Right atrium auricular region (tissue), 2 donors: Measurements from ENCODE around the gene FKBP5. TPM values are rescaled to one million over a fixed set of nuclear protein-coding genes. Genes with fewer than 3 reads are reported as not detected.

Experiments
- DNase-seq: peaks from one replicate; pipeline ENCODE4 v3.0.0-alpha.2; 2019; ENCODE audit warnings: low spot score
- H3K27ac ChIP-seq, 2 donors: fragments of 200-600 bp; sonication (generic); 1 replicate in 1 of 2; 2 replicates in 1 of 2; pipeline ENCODE4 v1.5.1; 2016 to 2019
- H3K27me3 ChIP-seq, 2 donors: fragments of 200-600 bp; sonication (generic); one replicate each; pipeline versions ENCODE4 v1.5.1 to v1.6.0; 2017 to 2019
- H3K36me3 ChIP-seq: fragments of 200-600 bp; sonication (generic); one replicate; pipeline ENCODE4 v1.5.1; 2016
- H3K4me1 ChIP-seq, 2 donors: fragments of 200-600 bp; sonication (generic); one replicate each; pipeline versions ENCODE4 v1.5.1 to v1.6.0; 2017 to 2019
- H3K4me3 ChIP-seq, 2 donors: fragments of 200-600 bp; sonication (generic); 1 replicate in 1 of 2; 2 replicates in 1 of 2; pipeline ENCODE4 v1.5.1; 2017 to 2019; ENCODE audit warnings: mild to moderate bottlenecking in 1 of 2, moderate library complexity in 1 of 2
- H3K9me3 ChIP-seq, 2 donors: fragments of 200-600 bp; sonication (generic); one replicate each; pipeline ENCODE4 v1.5.1; 2019
- total RNA-seq, 2 donors: library from RNA; depleted of rRNA; stranded (reverse); fragments of >200 nt; gene quantifications; one replicate each; pipeline ENCODE4 v1.1.0, GENCODE V29; 2016
- TF ChIP-seq, protein P1 (sequence below), 2 donors: fragments of 200-600 bp; sonication (generic); IDR thresholded peaks; one replicate each; pipeline ENCODE4 v1.5.1; 2019; ENCODE audit warnings: antibody characterized with exemption in 2 of 2

Gene FKBP5
- total RNA-seq, 2 donors from 2014 or later, result 135 TPM

DNA sequence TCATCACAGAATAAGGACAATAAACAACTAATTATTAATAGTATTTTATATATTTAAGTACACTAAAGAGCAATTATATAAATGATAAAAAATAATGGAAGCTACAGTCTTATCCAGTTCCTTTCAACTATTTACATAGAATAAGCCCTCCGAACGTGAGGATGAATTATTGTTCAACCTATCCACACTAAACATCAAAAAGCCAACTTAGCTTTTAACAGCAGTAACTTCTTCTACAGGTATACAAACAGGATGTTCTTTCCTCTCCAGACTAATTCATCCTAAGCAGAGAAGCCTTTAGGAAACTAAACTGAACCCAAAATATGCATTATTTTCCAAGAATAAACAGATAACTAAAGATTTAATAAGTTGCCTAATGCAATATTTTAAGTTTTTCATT, 2.3 kb downstream of the FKBP5 start:
- Histone ChIP-seq H3K4me1 (peaks cover 0 to 35% of the 10 kb centered on the region in 2 donors), H3K27me3 (no peaks in the 10 kb centered on the region), H3K27ac (peak overlapping the region; percentile 99), H3K4me3 (peak overlapping the region; percentile 78 to 85), H3K9me3 (no peaks in the 10 kb centered on the region), H3K36me3 (peaks cover 27% of the 10 kb centered on the region)
- no peak for DNase-seq
- TF ChIP-seq, protein P1, sequence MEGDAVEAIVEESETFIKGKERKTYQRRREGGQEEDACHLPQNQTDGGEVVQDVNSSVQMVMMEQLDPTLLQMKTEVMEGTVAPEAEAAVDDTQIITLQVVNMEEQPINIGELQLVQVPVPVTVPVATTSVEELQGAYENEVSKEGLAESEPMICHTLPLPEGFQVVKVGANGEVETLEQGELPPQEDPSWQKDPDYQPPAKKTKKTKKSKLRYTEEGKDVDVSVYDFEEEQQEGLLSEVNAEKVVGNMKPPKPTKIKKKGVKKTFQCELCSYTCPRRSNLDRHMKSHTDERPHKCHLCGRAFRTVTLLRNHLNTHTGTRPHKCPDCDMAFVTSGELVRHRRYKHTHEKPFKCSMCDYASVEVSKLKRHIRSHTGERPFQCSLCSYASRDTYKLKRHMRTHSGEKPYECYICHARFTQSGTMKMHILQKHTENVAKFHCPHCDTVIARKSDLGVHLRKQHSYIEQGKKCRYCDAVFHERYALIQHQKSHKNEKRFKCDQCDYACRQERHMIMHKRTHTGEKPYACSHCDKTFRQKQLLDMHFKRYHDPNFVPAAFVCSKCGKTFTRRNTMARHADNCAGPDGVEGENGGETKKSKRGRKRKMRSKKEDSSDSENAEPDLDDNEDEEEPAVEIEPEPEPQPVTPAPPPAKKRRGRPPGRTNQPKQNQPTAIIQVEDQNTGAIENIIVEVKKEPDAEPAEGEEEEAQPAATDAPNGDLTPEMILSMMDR (IDR thresholded peaks at IDR 0.05), result no peak

DNA sequence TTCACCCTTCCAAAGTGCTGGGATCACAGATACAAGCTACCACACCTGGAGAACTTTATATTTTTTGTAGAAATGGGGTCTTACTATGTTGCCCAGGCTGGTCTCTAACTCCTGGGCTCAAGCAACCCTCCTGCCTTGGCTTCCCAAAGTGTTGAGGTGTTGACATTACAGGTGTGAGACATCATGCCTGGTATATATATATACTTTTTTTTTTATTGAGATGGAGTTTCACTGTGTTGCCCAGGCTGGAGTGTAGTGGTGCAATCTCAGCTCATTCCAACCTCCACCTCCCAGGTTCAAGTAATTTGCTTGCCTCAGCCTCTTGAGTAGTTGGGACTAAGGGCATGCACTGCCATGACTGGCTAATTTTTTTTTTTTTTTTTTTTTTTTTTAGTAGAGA, 5.4 kb downstream of the FKBP5 start:
- DNase-seq, result no peak
- Histone ChIP-seq H3K4me1 (peaks cover 0 to 28% of the 10 kb centered on the region in 2 donors), H3K36me3 (peaks cover 48% of the 10 kb centered on the region)

DNA sequence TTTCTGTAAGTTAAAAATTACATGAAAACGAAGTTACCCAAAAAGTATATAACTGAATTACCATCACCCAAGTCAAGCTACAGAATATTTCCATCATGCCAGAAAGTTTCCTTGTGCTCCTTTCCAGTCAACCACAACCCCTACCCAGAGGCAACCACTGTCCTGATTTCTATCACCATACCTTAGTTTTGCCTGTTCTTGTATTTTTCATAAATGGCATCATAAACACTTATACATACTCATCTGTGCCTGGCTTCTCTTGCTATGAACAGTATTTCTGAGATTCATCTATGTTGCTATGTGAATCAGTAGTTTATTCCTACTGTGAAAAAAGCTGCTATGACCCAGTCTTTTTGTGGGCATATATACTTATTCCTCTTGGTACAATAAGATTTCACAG, 7.4 kb downstream of the FKBP5 start:
- TF ChIP-seq, protein P1 (IDR thresholded peaks at IDR 0.05), result no peak
- Histone ChIP-seq H3K27ac (no peak overlapping the region), H3K27me3 (no peaks in the 10 kb centered on the region), H3K9me3 (no peaks in the 10 kb centered on the region), H3K4me3 (no peak overlapping the region), H3K4me1 (peaks cover 0 to 47% of the 10 kb centered on the region in 2 donors), H3K36me3 (peaks cover 59% of the 10 kb centered on the region)
- DNase-seq, result no peak

More for the DNA sequence above, 5.4 kb downstream of the FKBP5 start:
- H3K4me3 ChIP-seq, result no peak overlapping the region
- no peaks in the 10 kb centered on the region for H3K27me3 ChIP-seq
- TF ChIP-seq, protein P1 (IDR thresholded peaks at IDR 0.05), result no peak
- H3K27ac ChIP-seq, result no peak overlapping the region
- H3K9me3 ChIP-seq, result no peaks in the 10 kb centered on the region

DNA sequence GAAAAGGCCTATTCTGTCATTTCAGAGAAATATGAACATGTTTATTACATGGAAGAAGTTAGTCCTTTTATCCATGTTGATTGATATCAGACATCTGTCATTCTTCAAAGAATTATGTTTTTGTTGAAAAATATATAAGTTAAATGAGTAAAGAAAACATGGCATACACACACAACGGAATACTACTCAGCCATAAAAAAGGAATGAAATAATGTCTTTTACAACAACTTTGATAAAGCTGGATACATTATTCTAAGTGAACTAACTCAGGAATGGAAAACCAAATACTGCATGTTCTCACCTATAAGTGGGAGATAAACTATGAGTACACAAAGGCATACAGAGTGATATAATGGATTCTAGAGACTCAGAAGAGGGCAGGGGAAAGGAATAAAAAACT, 9.3 kb downstream of the FKBP5 start:
- Histone ChIP-seq H3K36me3 (peaks cover 54% of the 10 kb centered on the region), H3K27ac (no peak overlapping the region), H3K9me3 (no peaks in the 10 kb centered on the region), H3K4me3 (no peak overlapping the region), H3K27me3 (no peaks in the 10 kb centered on the region), H3K4me1 (peaks cover 0 to 65% of the 10 kb centered on the region in 2 donors)
- DNase-seq, result no peak
- TF ChIP-seq, protein P1 (IDR thresholded peaks at IDR 0.05), result no peak

DNA sequence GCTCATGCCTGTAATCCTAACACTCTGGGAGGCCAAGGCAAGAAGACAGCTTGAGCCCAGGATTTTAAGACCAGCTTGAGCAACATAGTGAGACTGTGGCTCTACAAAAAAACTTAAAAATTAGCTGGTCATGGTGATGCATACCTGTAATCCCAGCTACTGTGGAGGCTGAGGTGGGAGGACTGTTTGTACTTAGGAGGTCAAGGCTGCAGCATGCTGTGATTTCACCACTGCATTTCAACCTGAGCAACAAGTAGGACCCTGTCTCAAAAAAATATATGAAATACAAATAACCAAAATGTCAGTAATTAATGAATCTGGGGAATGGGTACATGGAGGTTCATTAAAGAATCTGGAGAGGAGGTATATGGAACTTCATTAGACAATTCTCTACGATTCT, 9.9 kb downstream of the FKBP5 start:
- no peaks in the 10 kb centered on the region for H3K27me3 ChIP-seq
- H3K4me3 ChIP-seq, result no peak overlapping the region
- peaks cover 48% of the 10 kb centered on the region for H3K36me3 ChIP-seq
- TF ChIP-seq, protein P1 (IDR thresholded peaks at IDR 0.05), result no peak
- H3K4me1 ChIP-seq, result peaks cover 0 to 71% of the 10 kb centered on the region in 2 donors
- no peaks in the 10 kb centered on the region for H3K9me3 ChIP-seq
- H3K27ac ChIP-seq, result no peak overlapping the region
- DNase-seq, result no peak

DNA sequence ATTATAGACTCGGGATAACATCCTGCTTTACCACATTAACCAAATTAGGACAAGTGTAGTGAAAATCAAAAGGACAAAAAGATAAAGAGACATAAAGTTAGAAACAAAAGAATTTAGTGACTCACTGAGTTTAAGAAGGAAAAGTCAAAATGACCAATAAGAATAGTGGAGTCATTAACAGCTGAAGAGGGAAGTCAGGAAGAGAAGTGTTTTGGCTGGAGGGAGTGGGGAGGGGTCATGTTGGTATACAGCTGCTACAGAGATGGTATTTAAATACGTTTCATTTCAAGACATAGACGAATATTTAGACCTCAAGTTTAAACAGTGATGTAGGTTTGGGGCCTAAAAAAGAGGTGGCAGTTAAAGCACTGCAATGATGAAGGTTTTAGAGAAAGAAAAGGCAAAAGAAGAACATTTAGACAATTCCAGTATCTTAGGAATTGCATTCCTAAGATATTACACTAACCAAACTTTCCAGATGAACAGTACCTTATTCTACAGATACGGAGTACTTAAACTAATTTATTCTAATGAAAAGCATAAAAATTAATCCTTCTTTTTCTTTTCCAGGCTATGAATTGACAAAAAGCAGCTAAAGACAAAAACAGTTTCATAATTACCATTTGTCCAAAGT, 10.6 kb downstream of the FKBP5 start:
- peaks cover 42% of the 10 kb centered on the region for H3K36me3 ChIP-seq
- H3K4me1 ChIP-seq, result peaks cover 0 to 73% of the 10 kb centered on the region in 2 donors
- H3K27ac ChIP-seq, result no peak overlapping the region
- no peak overlapping the region for H3K4me3 ChIP-seq
- H3K27me3 ChIP-seq, result no peaks in the 10 kb centered on the region
- no peaks in the 10 kb centered on the region for H3K9me3 ChIP-seq
- no peak for DNase-seq
- TF ChIP-seq, protein P1 (IDR thresholded peaks at IDR 0.05), result no peak
